GM21619 (cell line): ENCODE data around the gene NME3.
"Not testable (repeated sequence)": the region's sequence is repeated elsewhere in the genome, so short reads cannot be mapped to it uniquely, and the experiment has no call there.

Source experiments
- ATAC-seq: cut with Tn5 transposase; IDR thresholded peaks from one replicate; pipeline ENCODE4 v1.9.1; 2021; ENCODE audit not compliant: unreplicated experiment

The NME3 gene

DNA sequence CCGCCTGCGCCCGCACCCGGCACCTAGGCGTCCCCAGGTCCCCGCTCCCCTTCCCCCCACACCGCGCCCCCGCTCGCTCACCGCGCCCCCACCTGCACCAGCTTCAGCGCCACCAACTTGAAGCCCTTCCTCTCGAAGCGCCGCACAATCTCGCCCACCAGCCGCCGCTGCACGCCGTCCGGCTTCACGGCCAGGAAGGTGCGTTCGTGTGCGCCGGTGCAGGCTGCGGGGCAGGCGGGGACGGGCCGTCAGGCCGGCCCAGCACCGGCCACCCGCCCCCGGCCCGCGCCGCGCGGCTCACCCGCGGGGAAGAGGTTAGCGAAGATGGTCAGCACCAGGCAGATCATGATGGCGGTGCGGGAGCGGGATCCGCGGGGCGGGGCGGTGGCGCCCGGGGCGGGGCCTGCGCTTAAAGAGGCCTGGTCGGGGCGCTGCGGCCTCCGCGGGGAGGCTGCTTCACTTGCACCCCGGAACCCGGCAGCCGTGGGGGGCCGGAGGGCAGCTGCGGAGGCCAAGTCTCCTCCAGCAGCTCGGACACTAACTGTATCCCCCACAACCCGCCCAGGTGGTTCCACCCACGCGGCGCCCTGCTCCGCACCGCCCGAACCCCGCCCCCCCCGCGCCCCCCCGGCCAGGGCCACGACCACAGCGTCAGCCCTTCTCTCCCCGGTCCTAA, at the start of gene NME3:
Gene NME3 (minus strand): TSS at position 356 of the 676 bp plus-strand sequence. CDS start 9 bp downstream, at position 347.
- no peak for ATAC-seq

DNA sequence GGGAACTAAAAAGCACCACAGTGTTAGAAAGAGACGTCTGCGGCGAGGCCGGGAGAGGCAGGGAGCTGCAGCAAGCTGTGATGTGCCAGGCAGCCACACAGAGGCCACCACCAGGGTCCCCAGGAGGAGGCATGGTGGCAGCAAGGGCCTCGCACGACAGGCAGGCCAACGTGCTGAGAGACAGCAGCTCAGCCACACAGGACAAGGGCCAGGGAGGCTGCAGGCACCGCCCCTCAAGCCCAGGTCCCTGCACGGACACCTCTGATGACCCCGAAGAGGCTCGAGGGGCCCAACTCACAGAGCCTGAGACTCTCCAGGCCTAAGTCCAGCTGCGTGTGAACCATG, 49.6 kb upstream of the NME3 start:
- ATAC-seq = no peak

DNA sequence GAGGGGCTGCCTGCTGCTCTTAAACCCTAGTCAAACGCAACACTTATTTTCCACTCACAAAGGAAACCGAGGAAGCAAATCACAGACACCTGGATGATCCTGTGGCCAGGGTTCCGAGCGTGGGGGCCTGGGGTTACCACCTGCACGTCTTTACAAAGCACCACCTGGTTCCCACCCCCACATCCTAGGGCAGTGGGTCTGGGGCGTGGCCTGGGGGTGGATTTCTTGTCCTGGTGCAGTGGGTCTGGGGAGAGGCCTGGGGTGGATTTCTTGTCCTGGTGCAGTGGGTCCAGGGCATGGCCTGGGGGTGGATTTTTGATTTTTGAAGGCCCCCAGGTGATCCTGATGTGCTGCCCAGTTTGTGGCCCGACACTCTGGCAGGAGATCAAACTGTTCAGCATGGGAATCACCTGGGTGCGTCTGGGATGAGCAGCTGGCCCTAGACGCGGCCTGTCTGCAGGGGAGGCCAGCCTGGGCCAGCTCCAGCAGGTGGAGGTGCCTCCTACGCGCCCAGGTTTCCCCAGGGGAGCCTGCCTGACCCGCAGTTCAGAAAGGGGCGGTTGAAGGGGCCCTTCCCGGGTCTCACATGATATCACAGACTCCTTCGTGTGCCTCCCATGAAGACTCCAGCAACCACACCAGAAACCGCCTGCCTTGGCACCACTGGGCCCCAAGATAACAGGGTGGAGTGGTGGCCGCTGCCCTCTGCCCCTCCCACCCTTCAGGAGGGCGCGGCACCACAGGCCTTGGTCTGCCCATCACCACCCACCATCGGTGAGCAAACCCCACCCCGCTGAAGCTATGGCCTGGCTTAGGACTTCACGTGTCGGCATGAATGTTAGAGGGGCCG, 49.0 kb upstream of the NME3 start:
- ATAC-seq = no peak

DNA sequence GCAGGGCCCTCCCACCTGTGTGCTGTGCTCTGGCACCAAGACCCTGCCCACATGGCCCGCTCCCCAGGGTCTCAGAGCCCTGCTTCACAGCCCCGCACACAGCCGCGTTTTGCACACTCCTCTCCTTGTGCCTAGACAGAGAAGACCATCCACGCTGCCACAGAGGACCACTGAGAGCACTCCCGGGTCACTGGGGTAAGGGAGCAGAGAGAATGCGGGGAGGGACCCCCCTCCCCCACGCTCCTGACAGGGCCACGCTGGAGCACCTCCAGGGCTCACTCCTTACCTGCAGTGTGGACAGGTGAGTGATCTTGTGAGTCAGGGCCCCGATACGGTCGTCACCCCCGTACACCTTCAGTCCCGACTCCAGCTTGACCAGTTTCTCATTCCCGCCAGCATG, 48.3 kb upstream of the NME3 start:
- ATAC-seq = no peak

DNA sequence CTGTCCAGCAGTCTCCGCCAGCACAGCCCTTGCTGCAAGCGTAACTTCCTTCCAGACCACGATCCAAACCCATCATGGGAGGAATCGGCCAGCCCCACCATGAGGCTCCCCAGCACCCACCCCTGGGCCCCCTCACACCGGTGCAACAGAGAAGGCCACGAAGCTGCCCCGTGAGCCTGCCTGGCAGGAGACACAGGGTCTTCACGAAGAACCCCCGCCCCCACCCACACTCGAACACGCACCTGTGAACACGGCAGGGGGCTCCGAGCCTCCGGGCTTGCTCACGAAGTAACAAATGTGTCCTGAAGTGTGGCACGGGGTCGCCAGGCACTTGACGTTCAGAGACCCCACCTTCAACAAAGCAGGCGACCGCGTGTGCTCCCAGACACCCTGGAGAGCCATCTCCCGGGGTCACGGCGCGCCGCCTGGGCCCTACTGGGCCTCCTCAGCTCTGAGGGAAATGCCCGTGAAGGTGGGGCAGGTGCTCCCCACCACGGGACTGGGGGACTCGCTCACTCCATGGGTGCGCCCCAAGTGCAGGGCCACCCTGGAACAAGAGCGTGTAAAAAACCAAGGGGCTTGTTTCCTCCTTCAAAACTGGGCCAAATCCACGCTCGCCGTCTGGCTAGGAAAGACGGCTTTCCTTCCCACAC, 47.7 kb upstream of the NME3 start:
- no peak for ATAC-seq

DNA sequence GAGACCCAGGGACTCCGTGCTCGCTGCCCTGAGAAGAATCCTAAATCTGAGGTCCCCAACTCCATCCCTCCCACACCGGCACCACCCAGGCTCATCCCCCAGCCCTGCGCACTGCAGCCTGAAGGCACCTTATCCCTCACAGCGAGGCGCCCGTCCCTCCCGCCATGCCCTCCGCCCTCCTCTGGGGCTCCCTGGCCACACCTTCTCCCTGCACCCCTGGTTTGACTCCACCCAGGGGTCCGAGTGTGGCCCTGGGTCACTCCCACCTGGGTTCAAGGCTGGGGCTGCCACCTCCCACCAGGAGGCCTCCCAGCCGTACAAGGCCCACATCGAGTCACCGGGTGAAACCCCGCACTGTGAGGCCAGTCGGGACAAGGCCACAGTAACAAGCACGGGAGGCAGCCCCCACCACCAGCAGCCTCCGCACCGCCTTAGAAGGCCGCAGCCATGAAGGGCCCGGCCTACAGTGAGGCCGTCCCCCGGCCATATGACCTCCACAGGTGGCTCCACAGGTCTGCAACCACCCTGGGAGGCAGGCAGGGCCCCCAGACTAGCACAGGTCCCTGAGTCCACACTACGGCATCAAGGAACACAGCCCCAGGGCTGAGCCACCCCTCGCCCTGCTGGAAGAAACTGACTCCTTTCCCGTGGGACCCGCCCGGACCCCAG, 47.0 kb upstream of the NME3 start:
- no peak for ATAC-seq

DNA sequence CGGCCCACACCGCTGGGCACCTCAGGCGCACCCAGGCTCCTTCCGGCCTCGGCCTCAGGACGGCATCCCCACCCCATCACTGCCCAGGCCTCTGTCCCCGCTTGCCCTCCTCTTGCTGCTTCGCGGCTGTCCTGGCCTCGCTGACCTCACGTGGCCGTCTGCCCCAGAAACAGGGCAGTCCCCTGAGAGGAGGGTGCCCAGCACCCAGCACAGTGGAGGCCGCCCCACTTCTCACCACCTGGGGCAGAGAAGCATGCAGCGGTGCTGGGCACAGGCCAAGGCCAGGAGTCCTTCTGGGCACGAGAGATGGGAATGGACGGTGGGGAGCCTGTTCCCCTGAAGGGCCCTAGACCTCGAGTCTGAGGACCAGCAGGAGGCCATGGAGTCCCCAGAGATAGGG, 46.4 kb upstream of the NME3 start:
- no peak for ATAC-seq

DNA sequence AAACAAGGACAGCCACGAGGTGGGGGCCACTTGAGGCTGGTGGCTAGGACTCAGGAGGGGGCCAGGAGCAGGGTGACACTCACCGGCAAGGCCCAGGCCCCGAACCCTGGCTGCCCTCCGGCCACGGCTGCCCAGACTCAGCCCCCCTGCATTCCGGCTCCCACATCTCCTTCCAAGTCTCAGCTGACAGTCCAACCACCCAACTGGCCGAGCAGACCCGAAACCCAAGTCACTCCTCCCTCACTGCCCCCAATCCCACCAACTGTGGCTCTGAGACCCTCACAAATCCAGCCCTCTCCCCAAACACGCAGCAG, 45.9 kb upstream of the NME3 start:
- no peak for ATAC-seq

DNA sequence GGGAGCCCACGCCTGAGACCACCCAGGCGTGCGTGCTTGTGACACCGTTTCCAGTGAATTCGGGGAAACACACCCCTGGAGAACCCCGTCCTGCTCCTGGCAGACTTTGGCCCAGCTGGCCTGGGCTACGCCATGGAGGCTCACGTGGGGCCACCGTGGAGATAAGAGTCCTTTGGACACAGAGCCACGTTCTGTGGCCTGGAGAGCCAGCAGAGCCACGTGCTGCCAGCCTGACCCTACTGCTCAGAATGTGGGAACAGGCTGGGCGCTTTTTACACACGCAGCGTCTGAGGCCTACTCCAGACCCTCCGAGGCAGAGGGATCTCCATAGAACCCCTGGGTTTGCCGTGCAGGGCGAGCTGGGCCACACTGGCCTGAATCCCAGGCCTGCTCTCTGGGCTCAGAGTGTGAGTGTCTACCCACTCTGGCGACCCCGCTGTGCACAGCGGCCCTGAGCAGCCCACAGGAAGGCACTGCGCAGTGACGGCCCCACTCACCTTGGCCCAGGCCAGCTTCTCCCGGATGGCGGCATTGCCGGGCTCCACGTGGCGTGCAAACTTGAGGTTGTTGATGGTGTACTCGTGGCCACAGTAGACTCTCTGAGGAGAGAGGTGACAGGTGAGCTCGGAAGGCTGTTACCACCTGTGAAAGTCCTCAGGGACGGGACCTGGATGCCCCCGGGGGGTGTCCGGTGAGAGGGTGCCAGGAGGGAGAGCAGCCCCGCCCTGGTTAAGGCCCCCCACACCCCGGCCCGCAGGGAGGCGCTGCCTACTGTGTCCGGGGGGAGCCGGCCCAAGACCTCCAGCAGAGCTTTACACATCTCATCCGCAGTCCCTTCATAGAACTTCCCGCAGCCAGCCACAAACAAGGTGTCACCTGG, 45.3 kb upstream of the NME3 start:
- ATAC-seq = no peak

DNA sequence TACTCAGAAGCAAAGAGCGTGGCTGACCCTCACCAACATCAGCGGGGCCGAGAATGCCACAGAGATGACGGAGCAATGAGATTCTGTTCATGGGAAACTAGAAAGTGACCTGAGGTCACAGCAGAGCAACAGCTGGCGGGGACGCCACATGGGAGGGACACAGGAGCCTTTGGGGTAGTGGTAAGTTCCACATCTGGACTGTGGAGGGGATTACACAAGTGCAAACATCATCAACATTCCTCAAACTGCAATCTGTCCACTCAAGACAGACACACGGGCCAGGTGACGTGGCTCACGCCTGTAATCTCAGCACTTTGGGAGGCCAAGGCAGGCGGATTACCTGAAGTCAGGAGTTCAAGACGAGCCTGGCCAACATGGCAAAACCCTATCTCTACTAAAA, 44.1 kb upstream of the NME3 start:
- ATAC-seq = no peak

DNA sequence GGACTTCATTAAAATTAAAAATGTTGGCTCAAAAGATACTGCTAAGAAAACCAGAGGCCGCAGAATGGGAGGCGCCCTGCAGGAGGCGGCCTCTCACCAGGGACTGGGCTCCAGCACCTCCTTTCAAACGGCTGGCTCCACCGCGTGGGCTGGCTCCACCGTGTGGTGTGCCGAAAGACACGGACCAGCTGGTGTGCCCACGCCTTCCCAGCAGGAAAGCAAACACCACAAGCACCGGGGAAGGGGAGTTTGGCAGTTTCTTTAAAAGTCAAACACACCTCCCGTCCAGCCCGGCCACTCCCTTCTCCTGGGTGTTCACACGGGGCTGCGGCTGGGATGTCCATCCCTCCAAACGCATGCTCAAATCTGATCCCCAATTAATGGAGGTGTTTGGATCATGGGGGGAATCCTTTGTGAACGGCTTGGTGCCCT, 41.4 kb upstream of the NME3 start:
- no peak for ATAC-seq

DNA sequence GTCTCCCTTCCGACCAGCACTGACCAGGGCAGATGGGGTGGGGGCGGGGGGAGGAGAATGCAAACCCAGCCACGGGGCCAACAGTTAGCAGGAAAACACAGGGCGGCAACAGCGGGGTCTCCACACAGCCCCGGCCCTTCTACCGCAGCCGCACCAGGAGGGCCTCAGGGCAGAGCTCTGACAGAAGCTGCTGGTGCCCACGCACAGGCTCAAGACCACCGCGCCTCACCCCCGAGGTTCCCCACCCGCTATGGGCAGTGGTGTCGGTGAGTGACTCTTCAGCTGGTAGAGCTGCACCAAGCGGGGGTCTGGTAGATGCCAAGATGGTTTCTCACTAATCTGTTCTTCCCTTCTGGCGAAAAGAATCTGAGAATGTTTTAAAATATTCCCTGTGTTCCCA, 39.2 kb upstream of the NME3 start:
- no peak for ATAC-seq

DNA sequence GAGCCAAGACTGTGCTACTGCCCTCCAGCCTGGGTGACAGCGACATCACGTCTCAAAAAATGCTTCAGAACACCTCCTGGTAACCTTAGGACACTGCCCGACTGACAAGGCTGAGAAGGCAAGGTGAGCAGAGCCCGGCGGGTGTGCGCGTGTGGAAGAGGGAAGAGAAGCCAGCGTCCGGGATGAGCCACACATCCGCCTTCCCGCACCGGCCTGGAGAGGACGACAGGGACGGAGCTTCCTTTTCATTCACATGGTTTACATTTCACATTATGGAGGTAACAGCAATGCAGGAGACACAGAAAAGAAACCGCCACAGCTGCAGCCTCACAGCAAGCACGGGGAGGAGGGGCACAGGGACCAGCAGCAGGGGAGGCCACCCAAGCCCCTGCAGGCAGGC, 38.8 kb upstream of the NME3 start:
- ATAC-seq = no peak

DNA sequence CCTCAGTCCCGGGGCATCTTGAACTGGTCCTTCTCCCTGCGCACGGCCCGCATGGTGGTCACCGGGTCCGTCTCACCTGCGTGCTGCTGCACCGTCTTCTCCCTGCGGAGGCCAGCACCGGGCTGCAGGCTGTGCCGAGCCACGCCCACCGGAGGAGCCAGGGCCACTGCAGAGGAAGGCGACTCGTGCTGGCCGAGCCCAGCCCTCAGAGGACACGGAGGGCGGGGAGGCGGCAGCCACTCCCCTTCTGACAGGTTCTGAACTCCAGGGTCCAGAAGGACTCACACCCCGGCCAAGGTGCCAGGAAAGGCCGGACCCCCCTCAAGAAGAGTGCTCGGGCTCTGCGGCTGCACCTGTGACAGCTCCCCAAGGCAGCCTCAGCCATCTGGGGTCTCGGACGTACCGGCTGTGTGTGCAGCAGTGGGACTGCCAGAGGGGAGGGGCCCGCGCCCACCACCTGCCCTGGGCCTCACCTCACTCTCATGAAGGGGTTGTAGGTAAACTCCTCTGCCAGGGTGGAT, 38.0 kb upstream of the NME3 start:
- ATAC-seq = no peak

DNA sequence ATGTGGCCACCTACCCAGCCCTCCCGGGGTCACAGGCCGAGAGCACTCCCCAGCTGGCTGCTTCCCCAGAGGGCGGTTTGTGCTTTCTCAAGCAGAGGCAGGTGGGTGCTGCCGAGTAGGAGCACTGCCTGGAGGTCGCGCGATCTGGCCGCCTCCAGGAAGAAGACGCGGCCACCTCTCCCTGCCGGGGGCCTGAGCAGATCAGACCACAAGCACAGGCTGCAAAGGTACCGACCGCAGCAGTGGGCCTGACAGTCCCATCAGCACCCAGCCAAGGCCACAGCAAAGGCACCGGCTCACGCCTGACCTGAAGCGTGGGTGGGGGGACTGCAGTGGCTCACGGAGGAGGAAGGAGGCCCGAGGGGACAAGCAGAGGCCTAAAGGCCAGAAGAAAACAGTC, 37.3 kb upstream of the NME3 start:
- ATAC-seq = no peak

DNA sequence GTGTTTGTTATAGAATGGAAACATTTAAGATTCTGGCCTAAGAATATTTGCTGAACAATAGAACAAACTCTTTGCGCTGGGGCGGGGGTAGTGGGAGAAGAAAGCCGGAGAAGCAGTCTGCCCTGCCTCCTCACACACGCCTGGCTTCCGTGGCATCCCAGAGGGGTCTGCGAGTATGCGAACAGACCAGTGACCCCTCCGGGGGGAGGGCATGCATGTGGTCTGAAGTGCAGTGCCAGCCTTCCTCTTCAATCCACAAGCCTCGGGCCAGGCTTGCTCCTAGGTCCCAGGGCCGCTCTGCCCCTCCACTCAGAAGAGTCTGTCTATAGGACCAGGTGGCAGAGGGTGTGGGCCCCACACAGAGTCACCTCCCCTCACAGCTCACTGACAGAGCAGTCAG, 36.3 kb upstream of the NME3 start:
- no peak for ATAC-seq

DNA sequence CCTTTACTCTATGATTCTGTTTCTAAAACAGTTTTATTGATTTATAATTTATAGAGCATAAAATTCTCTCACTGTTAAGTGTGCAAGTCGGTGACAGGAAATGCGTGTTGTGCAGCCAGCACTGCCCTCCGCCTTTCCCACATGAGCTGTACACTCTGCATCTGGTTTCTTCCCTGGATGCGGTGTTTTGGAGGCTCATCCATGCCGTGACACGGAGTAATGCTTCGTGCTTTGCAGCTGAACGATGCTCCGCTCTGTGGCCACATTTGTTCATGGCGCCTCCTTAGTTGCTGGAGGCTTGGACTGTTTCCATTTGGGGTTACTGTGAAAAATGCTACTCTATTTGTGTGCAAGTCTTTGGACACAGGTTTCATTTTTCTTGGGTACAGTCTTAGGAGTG, 29.4 kb upstream of the NME3 start:
- no peak for ATAC-seq

DNA sequence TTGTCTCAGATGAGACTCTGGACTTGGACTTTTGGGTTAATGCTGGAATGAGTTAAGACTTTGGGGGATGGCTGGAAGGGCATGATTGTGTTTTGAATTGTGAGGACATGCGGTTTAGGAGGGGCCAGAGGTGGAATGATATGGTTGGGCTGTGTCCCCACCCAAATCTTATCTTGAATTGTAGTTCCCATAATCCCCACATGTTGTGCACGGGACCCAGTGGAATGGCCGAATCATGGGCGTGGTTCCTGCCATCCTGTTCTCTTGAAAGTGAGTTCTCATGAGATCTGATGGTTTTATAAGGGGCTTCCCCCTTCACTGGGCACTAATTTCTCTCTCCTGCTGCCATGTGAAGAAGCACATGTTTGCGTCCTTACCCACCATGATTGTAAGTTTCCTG, 27.9 kb upstream of the NME3 start:
- ATAC-seq = not testable (repeated sequence)

DNA sequence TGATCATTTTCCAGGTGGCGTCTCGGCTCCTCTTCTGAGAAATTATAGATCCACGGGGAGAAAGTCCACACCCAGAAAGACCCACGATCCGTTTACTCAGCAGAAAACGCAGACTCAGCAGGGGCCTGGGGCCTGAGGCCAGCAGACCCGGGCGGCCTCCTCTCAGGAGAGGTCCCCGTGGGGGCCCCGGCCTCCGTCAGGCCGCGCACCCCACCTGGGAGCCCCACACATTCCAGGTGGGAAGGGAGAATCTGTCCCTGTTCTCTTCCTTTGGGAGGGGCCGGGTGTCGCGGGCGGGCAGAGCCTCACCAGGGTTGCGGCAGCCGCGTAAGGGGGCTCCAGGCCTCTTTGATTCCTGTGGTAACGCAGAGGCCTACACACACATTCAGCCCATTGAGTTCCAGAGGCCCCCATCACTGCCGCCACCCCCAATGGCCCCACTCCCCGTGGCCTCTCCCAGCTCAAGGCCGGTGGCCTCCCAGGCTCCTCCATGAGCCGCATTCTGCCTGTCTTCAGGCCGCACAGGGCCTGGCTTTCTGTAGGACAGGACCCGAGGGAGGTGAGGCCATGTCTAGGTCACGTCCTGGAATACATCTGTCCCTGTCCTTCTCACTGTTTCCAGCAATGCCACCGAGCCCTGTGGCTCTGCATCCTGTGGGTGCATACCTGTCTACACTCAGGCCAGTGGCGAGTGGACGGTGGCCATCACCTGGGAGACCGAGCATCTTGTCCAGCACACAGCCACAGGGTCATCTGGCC, 23.7 kb upstream of the NME3 start:
- ATAC-seq = no peak
